Measurements from ENCODE around the gene SPATA20. TPM values are rescaled to one million over a fixed set of nuclear protein-coding genes. Genes with fewer than 3 reads are reported as not detected.

SPATA20 gene
- total RNA-seq, 2 experiments from 2014 or later, result 10.2 to 10.3 TPM

- no peak overlapping the region for H3K27ac Mint-ChIP-seq
- POLR2A ChIA-PET, result no interaction called here
- DNase-seq (no peak), ATAC-seq (ENCODE audit: poor library complexity) (no peak)
- no peaks in the 10 kb centered on the region for H3K27me3 Mint-ChIP-seq
- Histone ChIP-seq H3K27ac (ENCODE audit: low read depth in 1 of 2, low read length in 2 of 2) (no peak overlapping the region), H3K27me3 (ENCODE audit: control insufficient read depth in 1 of 2, insufficient read depth in 2 of 2, low read length in 2 of 2) (no peaks in the 10 kb centered on the region), H3K9me3 (ENCODE audit: control insufficient read depth in 1 of 2, insufficient read depth in 1 of 2, low read length in 2 of 2) (no peaks in the 10 kb centered on the region), H3K4me3 (ENCODE audit: low read length) (no peak overlapping the region), H3K4me1 (ENCODE audit: insufficient read depth, low read length) (no peaks in the 10 kb centered on the region), H3K36me3 (ENCODE audit: insufficient read depth, low read length) (no peaks in the 10 kb centered on the region)
- TF ChIP-seq CTCF (IDR thresholded peaks at IDR 0.05), result no peak
- CTCF ChIA-PET, result no interaction called here
- no peaks in the 10 kb centered on the region for H3K4me1 Mint-ChIP-seq (ENCODE audit: low read depth)
- intact Hi-C loops (cut with DNase I, micrococcal nuclease), result no loop called here
- no peak overlapping the region for H3K4me3 Mint-ChIP-seq
- no peaks in the 10 kb centered on the region for H3K36me3 Mint-ChIP-seq (ENCODE audit: low read depth)
- H3K9me3 Mint-ChIP-seq, result no peaks in the 10 kb centered on the region
Observed at GRCh38 chr17:50594892-50595291, 47.9 kb downstream of the SPATA20 start.

- H3K4me1 Mint-ChIP-seq (ENCODE audit: low read depth), result no peaks in the 10 kb centered on the region
- POLR2A ChIA-PET, result interaction anchor here (0.7 kb wide), 1 partner anchor 62 kb away, joined by 3 read pairs; no protein-coding TSS in a partner anchor
- H3K27ac Mint-ChIP-seq, result no peak overlapping the region
- CTCF ChIA-PET, result no interaction called here
- DNase-seq, result no peak
- H3K27me3 ChIP-seq (ENCODE audit: control insufficient read depth in 1 of 2, insufficient read depth in 2 of 2, low read length in 2 of 2), result no peaks in the 10 kb centered on the region
- no peak overlapping the region for H3K4me3 Mint-ChIP-seq
- H3K9me3 ChIP-seq (ENCODE audit: control insufficient read depth in 1 of 2, insufficient read depth in 1 of 2, low read length in 2 of 2), result no peaks in the 10 kb centered on the region
- intact Hi-C loops (cut with DNase I, micrococcal nuclease), result no loop called here
- no peaks in the 10 kb centered on the region for H3K27me3 Mint-ChIP-seq
- no peaks in the 10 kb centered on the region for H3K9me3 Mint-ChIP-seq
- H3K36me3 Mint-ChIP-seq (ENCODE audit: low read depth), result no peaks in the 10 kb centered on the region
- H3K4me1 ChIP-seq (ENCODE audit: insufficient read depth, low read length), result no peaks in the 10 kb centered on the region
- ATAC-seq (ENCODE audit: poor library complexity), result no peak
- no peak overlapping the region for H3K27ac ChIP-seq (ENCODE audit: low read depth in 1 of 2, low read length in 2 of 2)
- no peak overlapping the region for H3K4me3 ChIP-seq (ENCODE audit: low read length)
- TF ChIP-seq CTCF (IDR thresholded peaks at IDR 0.05), result no peak
- H3K36me3 ChIP-seq (ENCODE audit: insufficient read depth, low read length), result no peaks in the 10 kb centered on the region
Observed at GRCh38 chr17:50596191-50597037, 49.4 kb downstream of the SPATA20 start.

- POLR2A ChIA-PET, result no interaction called here
- peaks cover 13% of the 10 kb centered on the region for H3K27me3 Mint-ChIP-seq
- H3K36me3 Mint-ChIP-seq (ENCODE audit: low read depth), result no peaks in the 10 kb centered on the region
- Histone ChIP-seq H3K9me3 (ENCODE audit: control insufficient read depth in 1 of 2, insufficient read depth in 1 of 2, low read length in 2 of 2) (no peaks in the 10 kb centered on the region), H3K4me1 (ENCODE audit: insufficient read depth, low read length) (no peaks in the 10 kb centered on the region), H3K36me3 (ENCODE audit: insufficient read depth, low read length) (no peaks in the 10 kb centered on the region), H3K4me3 (ENCODE audit: low read length) (no peak overlapping the region), H3K27me3 (ENCODE audit: control insufficient read depth in 1 of 2, insufficient read depth in 2 of 2, low read length in 2 of 2) (no peaks in the 10 kb centered on the region), H3K27ac (ENCODE audit: low read depth in 1 of 2, low read length in 2 of 2) (no peak overlapping the region)
- no peak overlapping the region for H3K27ac Mint-ChIP-seq
- ATAC-seq (ENCODE audit: poor library complexity) (no peak), DNase-seq (no peak)
- intact Hi-C loops (cut with DNase I, micrococcal nuclease), result no loop called here
- no peaks in the 10 kb centered on the region for H3K9me3 Mint-ChIP-seq
- TF ChIP-seq CTCF (IDR thresholded peaks at IDR 0.05), result no peak
- CTCF ChIA-PET, result no interaction called here
- H3K4me3 Mint-ChIP-seq, result no peak overlapping the region
- no peaks in the 10 kb centered on the region for H3K4me1 Mint-ChIP-seq (ENCODE audit: low read depth)
Observed at GRCh38 chr17:50598487-50598886, 51.5 kb downstream of the SPATA20 start.
